DMS53 (cell line): ENCODE measurements around the gene COL1A2.

ENCODE experiments used
- DNase-seq: peaks from one replicate; lab custom pipeline; 2025; lab: John Stamatoyannopoulos, UW

Gene COL1A2

GRCh38 chr7:94410413-94411187 lies 15.9 kb downstream of the COL1A2 start:
- DNase-seq, result no peak

GRCh38 chr7:94411188-94411466 lies 16.4 kb downstream of the COL1A2 start:
- no peak for DNase-seq

- no peak for DNase-seq
Observed at GRCh38 chr7:94412762-94413322, 18.1 kb downstream of the COL1A2 start.

- peak; percentile 20 for DNase-seq
Observed at GRCh38 chr7:94414481-94414880, 19.8 kb downstream of the COL1A2 start.

- DNase-seq, result no peak
Observed at GRCh38 chr7:94414980-94415379, 20.3 kb downstream of the COL1A2 start.

- DNase-seq, result peak; percentile 24
Observed at GRCh38 chr7:94417306-94417705, 22.6 kb downstream of the COL1A2 start.

GRCh38 chr7:94417901-94418300 lies 23.2 kb downstream of the COL1A2 start:
- DNase-seq, result no peak

- DNase-seq, result no peak
Observed at GRCh38 chr7:94418851-94419250, 24.2 kb downstream of the COL1A2 start.

GRCh38 chr7:94420328-94420727 lies 25.6 kb downstream of the COL1A2 start:
- no peak for DNase-seq

GRCh38 chr7:94421681-94422080 lies 27.0 kb downstream of the COL1A2 start:
- DNase-seq, result no peak

- no peak for DNase-seq
Observed at GRCh38 chr7:94422136-94422535, 27.4 kb downstream of the COL1A2 start.

GRCh38 chr7:94422827-94423460 lies 28.2 kb downstream of the COL1A2 start:
- DNase-seq, result no peak

- DNase-seq, result no peak
Observed at GRCh38 chr7:94423863-94424735, 29.4 kb downstream of the COL1A2 start.

GRCh38 chr7:94425546-94425945 lies 30.9 kb downstream of the COL1A2 start:
- no peak for DNase-seq

- no peak for DNase-seq
Observed at GRCh38 chr7:94426980-94427875, 32.5 kb downstream of the COL1A2 start.

GRCh38 chr7:94429153-94429552 lies 34.5 kb downstream of the COL1A2 start:
- DNase-seq, result peak; percentile 9

GRCh38 chr7:94431176-94431575 lies 36.5 kb downstream of the COL1A2 start:
- DNase-seq, result no peak

GRCh38 chr7:94431619-94432280 lies 37.1 kb downstream of the COL1A2 start:
- no peak for DNase-seq

GRCh38 chr7:94432281-94432670 lies 37.6 kb downstream of the COL1A2 start:
- DNase-seq, result no peak

GRCh38 chr7:94432817-94433216 lies 38.1 kb downstream of the COL1A2 start:
- DNase-seq, result no peak

GRCh38 chr7:94433224-94433623 lies 38.5 kb downstream of the COL1A2 start:
- DNase-seq, result no peak
